ENCODE results near the gene GNAI1. TPM values are rescaled to one million over a fixed set of nuclear protein-coding genes. Genes with fewer than 3 reads are reported as not detected.

Gene GNAI1
- total RNA-seq, 2 donors from 2014 or later, result 21.5 to 27.0 TPM

DNA sequence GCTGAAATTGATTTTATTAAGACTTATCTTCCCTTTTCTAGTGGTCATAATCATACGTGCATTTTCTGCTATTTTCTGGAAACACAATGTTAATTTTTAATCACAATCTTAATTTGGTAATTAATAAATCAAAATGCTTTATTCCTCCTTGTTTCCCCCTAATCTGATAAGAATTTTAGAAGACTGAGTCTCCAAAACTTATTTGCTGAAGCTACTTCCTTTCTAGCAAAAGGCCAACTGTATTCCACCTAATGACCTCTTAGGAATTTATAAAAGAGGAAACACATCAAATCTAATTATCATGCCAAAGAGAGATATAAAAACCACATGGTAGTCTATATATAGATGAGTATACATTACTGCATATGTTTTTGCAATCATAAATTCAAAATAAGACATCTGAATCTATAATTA, 140.6 kb downstream of the GNAI1 start:
- no peaks in the 10 kb centered on the region for H3K9me3 ChIP-seq (ENCODE audit: control insufficient read depth, low read length)
- H3K27ac ChIP-seq (ENCODE audit: low read depth, low read length), result no peak overlapping the region
- H3K4me3 Mint-ChIP-seq, result no peak overlapping the region
- WGBS, 2 experiments (ENCODE audit: insufficient coverage in 1 of 2, insufficient read length in 1 of 2), result 82% methylated on average over 1 of the region's 1 CpG; no CpG with 5 or more reads in 1 of the 2 experiments
- H3K9ac ChIP-seq (ENCODE audit: extremely low read depth, low read length, poor library complexity, severe bottlenecking), result no peak overlapping the region
- TF ChIP-seq, protein P1, sequence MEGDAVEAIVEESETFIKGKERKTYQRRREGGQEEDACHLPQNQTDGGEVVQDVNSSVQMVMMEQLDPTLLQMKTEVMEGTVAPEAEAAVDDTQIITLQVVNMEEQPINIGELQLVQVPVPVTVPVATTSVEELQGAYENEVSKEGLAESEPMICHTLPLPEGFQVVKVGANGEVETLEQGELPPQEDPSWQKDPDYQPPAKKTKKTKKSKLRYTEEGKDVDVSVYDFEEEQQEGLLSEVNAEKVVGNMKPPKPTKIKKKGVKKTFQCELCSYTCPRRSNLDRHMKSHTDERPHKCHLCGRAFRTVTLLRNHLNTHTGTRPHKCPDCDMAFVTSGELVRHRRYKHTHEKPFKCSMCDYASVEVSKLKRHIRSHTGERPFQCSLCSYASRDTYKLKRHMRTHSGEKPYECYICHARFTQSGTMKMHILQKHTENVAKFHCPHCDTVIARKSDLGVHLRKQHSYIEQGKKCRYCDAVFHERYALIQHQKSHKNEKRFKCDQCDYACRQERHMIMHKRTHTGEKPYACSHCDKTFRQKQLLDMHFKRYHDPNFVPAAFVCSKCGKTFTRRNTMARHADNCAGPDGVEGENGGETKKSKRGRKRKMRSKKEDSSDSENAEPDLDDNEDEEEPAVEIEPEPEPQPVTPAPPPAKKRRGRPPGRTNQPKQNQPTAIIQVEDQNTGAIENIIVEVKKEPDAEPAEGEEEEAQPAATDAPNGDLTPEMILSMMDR (conservative IDR thresholded peaks at IDR 0.05), result no peak
- no peaks in the 10 kb centered on the region for H3K4me1 ChIP-seq (ENCODE audit: control insufficient read depth, insufficient read depth, low read length)
- no peaks in the 10 kb centered on the region for H3K36me3 ChIP-seq (ENCODE audit: control insufficient read depth, insufficient read depth, low read length)
- H3K9me3 Mint-ChIP-seq, result no peaks in the 10 kb centered on the region
- no peak overlapping the region for H3K27ac Mint-ChIP-seq
- no peaks in the 10 kb centered on the region for H3K27me3 Mint-ChIP-seq (ENCODE audit: insufficient read depth)
- no peak for DNase-seq
- H3K4me1 Mint-ChIP-seq, result peaks cover 4% of the 10 kb centered on the region
- H3K27me3 ChIP-seq (ENCODE audit: control insufficient read depth, insufficient read depth, low read length, poor library complexity, severe bottlenecking), result no peaks in the 10 kb centered on the region
- H3K36me3 Mint-ChIP-seq (ENCODE audit: low read depth), result no peaks in the 10 kb centered on the region
- no peak overlapping the region for H3K4me3 ChIP-seq (ENCODE audit: low read length)
